ENCODE measurements around the gene GLTP.

DNA sequence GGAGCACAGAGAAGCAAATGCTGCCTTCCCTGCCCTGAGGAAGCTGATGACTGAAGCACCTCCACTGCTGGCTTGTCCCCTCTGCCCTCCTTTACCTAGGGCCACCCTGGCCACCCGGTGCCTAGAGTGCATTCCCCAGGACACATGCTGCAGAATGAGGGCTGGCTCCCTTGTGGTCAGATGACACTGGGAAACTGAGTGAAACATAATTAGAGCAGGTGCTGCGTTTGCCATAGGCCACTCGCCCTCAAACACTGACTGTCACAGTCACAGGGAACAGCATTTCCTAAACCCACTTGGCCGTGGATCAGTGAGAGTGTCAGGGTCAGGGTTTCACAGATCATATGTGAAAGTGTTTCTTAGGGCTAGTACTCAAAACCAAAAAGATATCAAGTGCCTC lies 35.7 kb upstream of the GLTP start:
- TF ChIP-seq MYC (IDR thresholded peaks at IDR 0.05; ENCODE audit: low read depth, low read length): no peak
- no peak for TF ChIP-seq CTCF (IDR thresholded peaks at IDR 0.05; ENCODE audit: low read depth, low read length)
- TF ChIP-seq POLR2A (IDR thresholded peaks at IDR 0.05; ENCODE audit: extremely low read depth, insufficient read length): no peak

Data from NB4 (cell line).